ENCODE data around the gene AATF.

DNA sequence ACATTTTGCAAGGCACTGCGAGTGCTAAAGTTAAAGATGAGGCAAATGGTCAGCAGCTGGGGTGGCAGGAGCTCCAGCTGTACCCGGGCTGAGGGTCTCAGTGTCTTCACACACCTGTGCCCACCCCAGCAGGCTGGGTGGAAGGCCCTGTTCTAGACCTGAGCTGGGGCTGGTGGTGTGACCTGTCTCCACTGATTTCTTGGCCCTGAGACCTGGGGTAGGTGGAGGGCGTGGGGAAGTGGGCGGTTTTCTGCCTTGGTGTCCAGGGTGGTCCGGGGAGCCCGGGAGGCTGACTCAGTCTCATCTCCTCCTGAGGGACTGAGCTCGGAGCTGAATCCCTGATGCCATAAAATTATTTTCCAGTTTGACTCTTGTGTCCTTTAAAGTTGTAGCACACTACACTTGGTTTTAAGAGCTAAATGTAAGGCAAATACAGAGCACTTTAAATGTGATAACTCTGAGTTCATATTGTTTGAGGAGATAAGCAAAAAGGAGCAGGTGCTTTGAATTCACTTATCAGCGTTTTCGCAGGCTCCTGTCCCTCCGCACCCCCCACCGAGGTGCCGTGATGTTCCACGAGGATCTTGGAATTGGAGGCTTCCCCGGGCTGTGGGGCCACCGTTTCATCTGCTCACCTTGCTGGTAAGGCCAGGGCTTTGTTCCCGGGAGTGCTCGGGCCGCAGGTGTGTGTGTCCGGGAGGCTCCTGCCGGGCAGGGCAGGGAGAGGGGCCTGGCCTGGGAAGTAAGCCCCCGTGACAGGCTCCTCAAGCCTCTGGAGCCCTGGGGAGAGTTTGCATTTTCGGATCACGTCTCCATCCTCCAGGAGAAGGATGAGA is 117.0 kb downstream of the AATF start:
- TF ChIP-seq, protein P1, sequence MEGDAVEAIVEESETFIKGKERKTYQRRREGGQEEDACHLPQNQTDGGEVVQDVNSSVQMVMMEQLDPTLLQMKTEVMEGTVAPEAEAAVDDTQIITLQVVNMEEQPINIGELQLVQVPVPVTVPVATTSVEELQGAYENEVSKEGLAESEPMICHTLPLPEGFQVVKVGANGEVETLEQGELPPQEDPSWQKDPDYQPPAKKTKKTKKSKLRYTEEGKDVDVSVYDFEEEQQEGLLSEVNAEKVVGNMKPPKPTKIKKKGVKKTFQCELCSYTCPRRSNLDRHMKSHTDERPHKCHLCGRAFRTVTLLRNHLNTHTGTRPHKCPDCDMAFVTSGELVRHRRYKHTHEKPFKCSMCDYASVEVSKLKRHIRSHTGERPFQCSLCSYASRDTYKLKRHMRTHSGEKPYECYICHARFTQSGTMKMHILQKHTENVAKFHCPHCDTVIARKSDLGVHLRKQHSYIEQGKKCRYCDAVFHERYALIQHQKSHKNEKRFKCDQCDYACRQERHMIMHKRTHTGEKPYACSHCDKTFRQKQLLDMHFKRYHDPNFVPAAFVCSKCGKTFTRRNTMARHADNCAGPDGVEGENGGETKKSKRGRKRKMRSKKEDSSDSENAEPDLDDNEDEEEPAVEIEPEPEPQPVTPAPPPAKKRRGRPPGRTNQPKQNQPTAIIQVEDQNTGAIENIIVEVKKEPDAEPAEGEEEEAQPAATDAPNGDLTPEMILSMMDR (IDR thresholded peaks at IDR 0.05; ENCODE audit: insufficient read depth, low read length), result no peak
- TF ChIP-seq, protein P2, sequence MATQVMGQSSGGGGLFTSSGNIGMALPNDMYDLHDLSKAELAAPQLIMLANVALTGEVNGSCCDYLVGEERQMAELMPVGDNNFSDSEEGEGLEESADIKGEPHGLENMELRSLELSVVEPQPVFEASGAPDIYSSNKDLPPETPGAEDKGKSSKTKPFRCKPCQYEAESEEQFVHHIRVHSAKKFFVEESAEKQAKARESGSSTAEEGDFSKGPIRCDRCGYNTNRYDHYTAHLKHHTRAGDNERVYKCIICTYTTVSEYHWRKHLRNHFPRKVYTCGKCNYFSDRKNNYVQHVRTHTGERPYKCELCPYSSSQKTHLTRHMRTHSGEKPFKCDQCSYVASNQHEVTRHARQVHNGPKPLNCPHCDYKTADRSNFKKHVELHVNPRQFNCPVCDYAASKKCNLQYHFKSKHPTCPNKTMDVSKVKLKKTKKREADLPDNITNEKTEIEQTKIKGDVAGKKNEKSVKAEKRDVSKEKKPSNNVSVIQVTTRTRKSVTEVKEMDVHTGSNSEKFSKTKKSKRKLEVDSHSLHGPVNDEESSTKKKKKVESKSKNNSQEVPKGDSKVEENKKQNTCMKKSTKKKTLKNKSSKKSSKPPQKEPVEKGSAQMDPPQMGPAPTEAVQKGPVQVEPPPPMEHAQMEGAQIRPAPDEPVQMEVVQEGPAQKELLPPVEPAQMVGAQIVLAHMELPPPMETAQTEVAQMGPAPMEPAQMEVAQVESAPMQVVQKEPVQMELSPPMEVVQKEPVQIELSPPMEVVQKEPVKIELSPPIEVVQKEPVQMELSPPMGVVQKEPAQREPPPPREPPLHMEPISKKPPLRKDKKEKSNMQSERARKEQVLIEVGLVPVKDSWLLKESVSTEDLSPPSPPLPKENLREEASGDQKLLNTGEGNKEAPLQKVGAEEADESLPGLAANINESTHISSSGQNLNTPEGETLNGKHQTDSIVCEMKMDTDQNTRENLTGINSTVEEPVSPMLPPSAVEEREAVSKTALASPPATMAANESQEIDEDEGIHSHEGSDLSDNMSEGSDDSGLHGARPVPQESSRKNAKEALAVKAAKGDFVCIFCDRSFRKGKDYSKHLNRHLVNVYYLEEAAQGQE (IDR thresholded peaks at IDR 0.05; ENCODE audit: insufficient replicate concordance, low read depth), result no peak
- TF ChIP-seq POLR2AphosphoS5 (IDR thresholded peaks at IDR 0.05; ENCODE audit: low read depth), result no peak

Data from HL-60 (cell line).